GM12878 (cell line): ENCODE measurements around the gene RPS5. TPM values are rescaled to one million over a fixed set of nuclear protein-coding genes. Genes with fewer than 3 reads are reported as not detected.

Experiments used
- ATAC-seq: fragments of 200-7000 bp; cut with Tn5 transposase; 3 replicates; pipeline ENCODE4 v1.9.1; 2020; ENCODE audit warnings: mild to moderate bottlenecking, moderate library complexity
- BruUV-seq: library from RNA; stranded (reverse); fragments of 400-500 nt; replicated peaks from 2 replicates; lab custom pipeline; 2021; lab: Mats Ljungman, UMichigan
- CTCF ChIA-PET: fragments of 300-600 bp; sonication (Branson Sonifier 250); formaldehyde crosslinking; extraction: SDS; loops from one replicate; lab custom pipeline; 2021; ENCODE audit warnings: inconsistent platforms; lab: Yijun Ruan, JAX
- POLR2A ChIA-PET: fragments of 350-600 bp; formaldehyde crosslinking; extraction: SDS; loops from one replicate; lab custom pipeline; 2021; ENCODE audit warnings: inconsistent platforms; lab: Charles Lee
- RAD21 ChIA-PET: fragments of 300-600 bp; sonication (Branson Sonifier 250); formaldehyde crosslinking; loops from one replicate; lab custom pipeline; 2023; ENCODE audit warnings: antibody characterized with exemption; ENCODE audit not compliant: unreplicated experiment; lab: Charles Lee
- SMC1A ChIA-PET: fragments of 300-600 bp; sonication (Branson Sonifier 250); formaldehyde crosslinking; loops from one replicate; lab custom pipeline; 2023; ENCODE audit not compliant: unreplicated experiment, uncharacterized antibody; lab: Charles Lee
- DNase-seq: peaks from one replicate; pipeline ENCODE4 v3.0.0-alpha.2; 2011; ENCODE audit warnings: low read depth, low spot score
- FAIRE-seq: peaks from 3 replicates; lab custom pipeline; 2011; peaks lifted over from hg19 to GRCh38; lab: Jason Lieb, UNC
- H2AFZ ChIP-seq: 2 replicates; pipeline ENCODE4 v1.6.0; 2011; ENCODE audit warnings: low read depth, low read length, control low read depth; ENCODE audit not compliant: control insufficient read depth
- H3K27ac ChIP-seq: 2 replicates; pipeline ENCODE4 v1.5.1; 2011; ENCODE audit warnings: control low read depth; ENCODE audit not compliant: control insufficient read depth, insufficient read depth
- H3K27me3 ChIP-seq, 2 experiments: replicated peaks in 1 of 2; 2 replicates each; pipeline versions ENCODE4 v1.6.0 to v1.6.1; 2011; ENCODE audit warnings: low read length in 1 of 2; ENCODE audit not compliant: control insufficient read depth in 2 of 2, insufficient read depth in 2 of 2
- H3K36me3 ChIP-seq, 2 experiments: 2 replicates each; pipeline ENCODE4 v1.5.1; 2011; ENCODE audit warnings: low read length in 1 of 2; ENCODE audit not compliant: control insufficient read depth in 2 of 2, insufficient read depth in 2 of 2
- H3K4me1 ChIP-seq: 2 replicates; pipeline ENCODE4 v1.6.1; 2011; ENCODE audit warnings: mild to moderate bottlenecking, low read length, moderate library complexity, mixed read lengths; ENCODE audit not compliant: control insufficient read depth, insufficient read depth
- H3K4me2 ChIP-seq: 2 replicates; pipeline ENCODE4 v1.6.0; 2011; ENCODE audit warnings: control low read depth; ENCODE audit not compliant: control insufficient read depth, insufficient read depth
- H3K4me3 ChIP-seq: fragments of 200-600 bp; sonication (generic); 2 replicates; pipeline ENCODE4 v1.5.1; 2016
- H3K79me2 ChIP-seq: 2 replicates; pipeline ENCODE4 v1.6.0; 2011; ENCODE audit warnings: low read length; ENCODE audit not compliant: control insufficient read depth, insufficient read depth
- H3K9ac ChIP-seq: 2 replicates; pipeline ENCODE4 v1.8.0; 2011; ENCODE audit warnings: low read length, control low read depth, mixed read lengths; ENCODE audit not compliant: control insufficient read depth, insufficient read depth
- H3K9me3 ChIP-seq: replicated peaks from 3 replicates; pipeline ENCODE4 v1.5.1; 2011; ENCODE audit warnings: mild to moderate bottlenecking, low read length; ENCODE audit not compliant: control insufficient read depth, insufficient read depth
- H4K20me1 ChIP-seq: 2 replicates; pipeline ENCODE4 v1.6.0; 2011; ENCODE audit not compliant: control insufficient read depth, insufficient read depth
- BHLHE40 ChIP-seq, 2 experiments: fragments of 450-650 bp in 1 of 2; IDR thresholded peaks; 2 replicates each; pipeline ENCODE4 v1.6.1; 2011 to 2017; ENCODE audit warnings: low read depth in 2 of 2, borderline replicate concordance in 1 of 2, improper control_type of control experiment in 1 of 2, low read length in 1 of 2, mild to moderate bottlenecking in 1 of 2
- CHD4 ChIP-seq: fragments of 200-600 bp; sonication (generic); IDR thresholded peaks from 2 replicates; pipeline ENCODE4 v1.6.1; 2016; ENCODE audit warnings: mild to moderate bottlenecking
- HDAC6 ChIP-seq: fragments of 200-600 bp; sonication (generic); IDR thresholded peaks from one replicate; pipeline ENCODE4 v1.8.0; 2017; ENCODE audit warnings: antibody characterized with exemption; ENCODE audit not compliant: unreplicated experiment
- IKZF2 ChIP-seq, 2 experiments: fragments of 450-650 bp; IDR thresholded peaks; 2 replicates each; pipeline ENCODE4 v1.6.1; 2017; ENCODE audit warnings: mild to moderate bottlenecking in 2 of 2, moderate library complexity in 2 of 2
- POLR2AphosphoS5 ChIP-seq: IDR thresholded peaks from 2 replicates; pipeline ENCODE4 v1.6.1; 2011; ENCODE audit warnings: mild to moderate bottlenecking, low read length, inconsistent platforms
- ZBTB40 ChIP-seq: fragments of 450-650 bp; IDR thresholded peaks from 2 replicates; pipeline ENCODE4 v1.6.1; 2016; ENCODE audit warnings: mild to moderate bottlenecking, moderate library complexity, borderline replicate concordance
- ZNF217 ChIP-seq: fragments of 450-650 bp; IDR thresholded peaks from 2 replicates; pipeline ENCODE4 v1.6.1; 2017; ENCODE audit warnings: antibody characterized with exemption, mild to moderate bottlenecking
- ZNF622 ChIP-seq: fragments of 450-650 bp; IDR thresholded peaks from 2 replicates; pipeline ENCODE4 v1.6.1; 2017; ENCODE audit warnings: mild to moderate bottlenecking, inconsistent platforms
- WGBS: methylation state at CpG from one replicate; pipeline ENCODE4 v1.1.6; 2016; ENCODE audit warnings: low lambda C conversion rate; ENCODE audit not compliant: insufficient replicate concordance, insufficient coverage; ENCODE audit errors: missing lambda C conversion rate; 5-methylcytosine and 5-hydroxymethylcytosine counted together
- in situ Hi-C: fragments of 300-500 bp; cut with MboI; formaldehyde crosslinking; loops from 9 replicates; pipeline ENCODE4 v1.14.3; 2018; ENCODE audit warnings: mixed read lengths
- intact Hi-C: fragments of 100-400 bp; cut with micrococcal nuclease; formaldehyde crosslinking; loops from one replicate; pipeline ENCODE4 v1.14.2; 2022; ENCODE audit not compliant: unreplicated experiment
- polyA plus RNA-seq, 11 experiments: library from polyadenylated mRNA; depleted of rRNA in 4 of 11; unstranded in 6 of 11; stranded (reverse) in 5 of 11; fragments of >200 nt; fragmentation: Nextera tagmentation in 4 of 11; fragmentation: Illumina TruSeq in 1 of 11; extraction: Ambion mirVana in 4 of 11; extraction: Trizol in 1 of 11; gene quantifications; 1 replicate in 1 of 11; 2 replicates in 10 of 11; pipeline versions ENCODE4 v1.2.1 to v1.2.3, GENCODE V29; 2011 to 2016; ENCODE audit warnings: inconsistent platforms in 2 of 11, missing spikeins in 2 of 11, low read depth in 1 of 11
- total RNA-seq, 4 experiments: library from RNA; depleted of rRNA in 3 of 4; stranded (reverse); fragments of >200 nt in 3 of 4; fragmentation: Illumina TruSeq in 1 of 4; extraction: Trizol in 1 of 4; gene quantifications; 2 replicates each; pipeline versions ENCODE4 v1.2.1 to v1.2.3, GENCODE V29; 2013 to 2021
- TF ChIP-seq, protein P1 (sequence below): IDR thresholded peaks from 2 replicates; pipeline ENCODE4 v1.6.1; 2012; ENCODE audit warnings: low read depth, low read length, improper control_type of control experiment
- TF ChIP-seq, protein P2 (sequence below): IDR thresholded peaks from 2 replicates; pipeline ENCODE4 v1.6.1; 2012; ENCODE audit warnings: mild to moderate bottlenecking, low read depth, low read length

The RPS5 gene
- total and polyA plus RNA-seq, 10 of the 15 experiments (the other 5 are each of a cell fraction or from before 2014, with no cell fraction given), result 1,284 to 3,652 (median 1,922) TPM

DNA sequence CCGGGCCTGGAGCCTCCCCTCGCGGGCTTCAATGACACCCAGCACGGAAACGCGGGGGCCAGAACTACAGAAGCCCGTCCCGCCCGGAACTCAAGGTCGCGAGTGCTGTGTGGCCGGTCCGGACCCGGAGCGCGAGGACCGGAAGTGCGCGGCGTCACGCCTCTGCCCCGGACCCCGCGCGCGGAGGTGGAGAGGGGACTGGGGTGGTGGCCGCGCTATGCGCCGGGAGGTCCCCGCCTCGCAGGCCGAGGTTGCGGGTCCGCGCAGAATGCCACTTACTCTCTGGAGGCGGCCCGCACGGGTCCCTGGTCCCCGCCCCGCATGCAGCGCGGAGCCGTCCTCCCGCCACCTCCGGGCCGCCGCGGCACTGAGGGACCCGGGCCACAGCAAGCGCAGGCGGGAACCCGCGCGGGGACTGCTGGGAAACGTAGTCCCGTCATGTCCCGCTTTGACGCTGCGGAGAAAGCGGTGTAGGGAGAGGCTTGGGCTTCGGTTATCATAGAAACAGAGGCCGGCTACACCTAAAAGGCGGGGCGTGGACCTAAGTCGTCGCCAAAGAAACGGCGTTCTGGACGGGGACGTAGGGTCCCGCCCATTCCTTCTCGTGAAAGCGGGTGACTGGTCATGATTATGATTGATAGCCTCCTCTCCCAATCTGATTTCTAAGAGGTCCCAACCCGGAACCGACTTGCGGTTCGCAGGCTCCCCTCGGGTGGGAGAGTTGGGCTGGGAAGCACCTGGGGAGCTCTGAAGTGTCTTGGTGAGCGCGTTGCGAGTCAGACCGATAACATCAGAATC is 6.2 kb upstream of the RPS5 start, which contains the start of gene ZNF837:
TSS of gene ZNF837 (minus strand) at position 369 of the 798 bp plus-strand sequence. CDS start 11,698 bp downstream, outside the sequence.
- Histone ChIP-seq H3K4me2 (peak within 1 kb of the TSS; percentile 99), H2AFZ (peak within 1 kb of the TSS; percentile 86), H3K79me2 (peaks cover 3% of the 10 kb centered on the region), H3K27ac (peak within 1 kb of the TSS; percentile 85), H3K4me1 (peaks cover 22% of the 10 kb centered on the region), H3K9ac (peak within 1 kb of the TSS; percentile 80), H3K4me3 (peak within 1 kb of the TSS; percentile 87), H3K9me3 (no peaks in the 10 kb centered on the region), H4K20me1 (no peaks in the 10 kb centered on the region), H3K27me3 (no peaks in the 10 kb centered on the region), H3K36me3 (no peaks in the 10 kb centered on the region)
- ChIA-PET POLR2A (interaction anchor here (0.6 to 2.1 kb wide), 10 partner anchors 18 to 569 kb away, joined by 3 to 13 read pairs (median 4); partner anchors contain the start of genes CHMP2A, TRIM28, ZNF497 and ZSCAN22), RAD21 (interaction anchor here (0.7 to 2.1 kb wide), 7 partner anchors 17 to 139 kb away, joined by 3 to 11 read pairs (median 5); partner anchors contain the start of genes ZBTB45, ZNF497, ZNF584 and ZSCAN22), SMC1A (interaction anchor here (1.1 to 1.4 kb wide), 2 partner anchors 11 to 18 kb away, joined by 3 to 10 read pairs; partner anchors contain the start of gene ZNF497), CTCF (interaction anchor here (1.2 to 1.5 kb wide), 2 partner anchors 18 kb away, joined by 4 to 8 read pairs; partner anchors contain the start of gene ZNF497)
- WGBS, result 1% methylated on average over 73 of the region's 83 CpGs
- in situ Hi-C loops (no loop called here), intact Hi-C loops (loop anchor here (2.0 kb wide), 3 partner anchors 18 to 138 kb away; partner anchors contain the start of genes ZBTB45, ZNF497 and ZSCAN22)
- FAIRE-seq (peak; percentile 99), ATAC-seq (peak; percentile 90), DNase-seq (peak; percentile 99)
- no TSS peak for BruUV-seq
- TF ChIP-seq, protein P1, sequence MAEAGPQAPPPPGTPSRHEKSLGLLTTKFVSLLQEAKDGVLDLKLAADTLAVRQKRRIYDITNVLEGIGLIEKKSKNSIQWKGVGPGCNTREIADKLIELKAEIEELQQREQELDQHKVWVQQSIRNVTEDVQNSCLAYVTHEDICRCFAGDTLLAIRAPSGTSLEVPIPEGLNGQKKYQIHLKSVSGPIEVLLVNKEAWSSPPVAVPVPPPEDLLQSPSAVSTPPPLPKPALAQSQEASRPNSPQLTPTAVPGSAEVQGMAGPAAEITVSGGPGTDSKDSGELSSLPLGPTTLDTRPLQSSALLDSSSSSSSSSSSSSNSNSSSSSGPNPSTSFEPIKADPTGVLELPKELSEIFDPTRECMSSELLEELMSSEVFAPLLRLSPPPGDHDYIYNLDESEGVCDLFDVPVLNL, result 0 out of 2 replicates have a peak, but pooled peaks have one; percentile 25
- TF ChIP-seq ZBTB40, result peak; percentile 99
- peak in 1 of 2 experiments; percentile 87; a peak in 3 of 4 replicates for TF ChIP-seq BHLHE40 (IDR thresholded peaks at IDR 0.05; ENCODE audit: borderline replicate concordance in 1 of 2, low read depth in 2 of 2, low read length in 1 of 2)
- peak in 1 of 2 experiments; percentile 14; a peak in 3 of 4 replicates for TF ChIP-seq IKZF2 (IDR thresholded peaks at IDR 0.05)
- TF ChIP-seq CHD4, result no peak
- no peak for TF ChIP-seq ZNF622
- TF ChIP-seq POLR2AphosphoS5, result peak; percentile 90
- TF ChIP-seq, protein P2, sequence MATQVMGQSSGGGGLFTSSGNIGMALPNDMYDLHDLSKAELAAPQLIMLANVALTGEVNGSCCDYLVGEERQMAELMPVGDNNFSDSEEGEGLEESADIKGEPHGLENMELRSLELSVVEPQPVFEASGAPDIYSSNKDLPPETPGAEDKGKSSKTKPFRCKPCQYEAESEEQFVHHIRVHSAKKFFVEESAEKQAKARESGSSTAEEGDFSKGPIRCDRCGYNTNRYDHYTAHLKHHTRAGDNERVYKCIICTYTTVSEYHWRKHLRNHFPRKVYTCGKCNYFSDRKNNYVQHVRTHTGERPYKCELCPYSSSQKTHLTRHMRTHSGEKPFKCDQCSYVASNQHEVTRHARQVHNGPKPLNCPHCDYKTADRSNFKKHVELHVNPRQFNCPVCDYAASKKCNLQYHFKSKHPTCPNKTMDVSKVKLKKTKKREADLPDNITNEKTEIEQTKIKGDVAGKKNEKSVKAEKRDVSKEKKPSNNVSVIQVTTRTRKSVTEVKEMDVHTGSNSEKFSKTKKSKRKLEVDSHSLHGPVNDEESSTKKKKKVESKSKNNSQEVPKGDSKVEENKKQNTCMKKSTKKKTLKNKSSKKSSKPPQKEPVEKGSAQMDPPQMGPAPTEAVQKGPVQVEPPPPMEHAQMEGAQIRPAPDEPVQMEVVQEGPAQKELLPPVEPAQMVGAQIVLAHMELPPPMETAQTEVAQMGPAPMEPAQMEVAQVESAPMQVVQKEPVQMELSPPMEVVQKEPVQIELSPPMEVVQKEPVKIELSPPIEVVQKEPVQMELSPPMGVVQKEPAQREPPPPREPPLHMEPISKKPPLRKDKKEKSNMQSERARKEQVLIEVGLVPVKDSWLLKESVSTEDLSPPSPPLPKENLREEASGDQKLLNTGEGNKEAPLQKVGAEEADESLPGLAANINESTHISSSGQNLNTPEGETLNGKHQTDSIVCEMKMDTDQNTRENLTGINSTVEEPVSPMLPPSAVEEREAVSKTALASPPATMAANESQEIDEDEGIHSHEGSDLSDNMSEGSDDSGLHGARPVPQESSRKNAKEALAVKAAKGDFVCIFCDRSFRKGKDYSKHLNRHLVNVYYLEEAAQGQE, result no peak
- TF ChIP-seq ZNF217, result 0 out of 2 replicates have a peak, but pooled peaks have one; percentile 20
- no peak for TF ChIP-seq HDAC6
